ENCODE measurements around the gene RASSF5. TPM values are rescaled to one million over a fixed set of nuclear protein-coding genes. Genes with fewer than 3 reads are reported as not detected.

The RASSF5 gene
- 1.1 and 2.3 TPM in 2 replicates for total RNA-seq (2014; rRNA removed; shearing (Covaris generic))

GRCh38 chr1:206507284-206508129, at the start of gene RASSF5:
Gene RASSF5 (plus strand): TSS chr1:206507531. CDS start chr1:206507603, 72 bp downstream.

DNA sequence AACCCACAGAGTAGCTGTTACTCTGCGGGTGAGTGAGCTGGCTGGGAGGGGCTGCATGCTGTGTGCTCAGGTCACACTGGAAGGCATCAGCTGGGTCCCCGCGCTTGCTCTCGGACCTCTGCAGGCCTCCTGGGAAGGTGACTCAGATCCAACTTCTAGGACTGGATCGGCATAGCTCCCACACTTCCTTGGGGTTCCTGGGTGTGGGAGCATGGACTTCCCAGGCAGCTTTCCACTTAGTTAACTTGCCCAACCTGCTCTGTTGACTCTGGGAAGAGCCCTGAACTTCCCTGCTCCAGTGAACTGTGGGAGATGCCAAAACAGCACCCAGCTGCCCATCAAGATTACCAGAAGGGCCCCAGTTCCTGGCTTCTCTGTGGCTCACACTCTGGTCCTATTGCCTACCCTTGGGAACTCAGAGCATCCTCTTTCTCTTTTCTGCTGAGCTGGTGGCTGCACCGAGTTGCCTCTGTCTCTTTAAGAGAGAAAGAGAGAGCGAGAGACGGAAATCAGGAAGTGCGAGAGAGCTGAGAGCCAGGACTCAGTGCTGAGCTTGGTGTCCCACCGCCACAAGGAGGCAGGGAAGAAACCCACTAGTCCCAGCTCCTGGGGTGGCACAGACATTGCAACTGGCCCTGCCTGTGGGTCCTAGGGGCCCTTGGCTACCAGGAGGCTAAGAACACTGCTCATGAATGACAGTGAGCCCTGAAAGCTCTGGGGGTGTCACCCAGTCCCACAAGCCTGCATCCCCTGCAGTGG, 37.2 kb upstream of the RASSF5 start, which contains the start of gene IKBKE:
IKBKE (plus strand) TSS at position 544 of the 759 bp plus-strand sequence. CDS start 2,752 bp downstream, outside the sequence.

DNA sequence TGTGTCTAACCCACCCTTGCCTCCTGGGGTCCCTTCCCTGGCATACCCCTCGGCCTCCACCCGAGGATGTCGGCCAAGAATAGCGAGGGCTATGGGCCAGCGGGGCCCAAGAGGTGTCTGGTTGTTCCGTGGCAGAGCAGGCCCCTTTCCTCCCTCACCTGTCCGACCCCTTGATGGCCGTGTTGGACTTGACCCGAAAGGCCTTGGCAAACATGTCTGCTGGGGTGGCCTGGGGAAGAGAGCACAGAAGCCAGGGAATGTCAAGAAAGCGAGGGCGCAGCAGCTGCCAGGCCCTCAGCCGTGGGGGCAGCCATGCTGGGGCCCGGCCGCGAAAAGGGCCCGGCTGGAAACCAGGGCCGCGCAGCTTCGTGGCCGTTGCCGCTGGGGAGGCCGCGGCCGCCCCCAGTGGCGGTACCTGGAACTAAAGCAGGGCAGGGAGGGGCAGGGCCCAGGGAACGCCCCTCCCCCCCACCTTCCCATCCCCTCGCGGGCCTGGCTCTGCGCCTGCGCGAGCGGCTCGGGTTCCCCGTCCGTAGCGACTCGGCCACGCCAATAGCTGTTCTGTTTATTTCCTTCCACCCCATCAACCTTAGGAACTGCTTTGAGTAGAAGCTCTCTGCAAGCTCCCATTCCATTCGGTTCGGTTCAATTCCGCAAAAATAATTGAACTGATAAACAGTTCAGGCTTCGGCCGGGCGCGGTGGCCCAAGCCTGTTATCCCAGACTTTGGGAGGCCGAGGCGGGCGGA, 105.0 kb downstream of the RASSF5 start, which contains the start of gene EIF2D:
EIF2D (minus strand) TSS at position 337 of the 748 bp plus-strand sequence; CDS start at position 214, 123 bp downstream.

GRCh38 chr1:206635080-206635977, 128.0 kb downstream of the RASSF5 start, which contains the start of gene DYRK3:
Gene DYRK3 (plus strand): TSS chr1:206635536. CDS start chr1:206635704, 168 bp downstream.

Small RNAs within 50 kb of the gene (small RNA-seq; reads per million reads assigned to genes)
- not detected for gene MIR6769B

Other genes with a start within 250 kb of the RASSF5 start
- gene IKBKE, start 37.1 kb upstream of the RASSF5 start, total RNA-seq (2014; rRNA removed; shearing (Covaris generic)) = 11.4 and 13.4 TPM in 2 replicates
- gene EIF2D, start 104.9 kb downstream of the RASSF5 start, total RNA-seq (2014; rRNA removed; shearing (Covaris generic)) = 85.9 and 88.1 TPM in 2 replicates
- 27.2 and 28.6 TPM in 2 replicates for gene DYRK3, start 128.0 kb downstream of the RASSF5 start, total RNA-seq (2014; rRNA removed; shearing (Covaris generic))
- 42.3 and 47.6 TPM in 2 replicates for gene MAPKAPK2, start 177.4 kb downstream of the RASSF5 start, total RNA-seq (2014; rRNA removed; shearing (Covaris generic))

Measured in A375 (cell line).